Testis (tissue), 2 donors: ENCODE measurements around the gene FRYL.

ENCODE experiments used
- CTCF ChIP-seq, 3 experiments: fragments of 450-650 bp in 2 of 3; fragments of 200-600 bp in 1 of 3; sonication (generic) in 1 of 3; IDR thresholded peaks; one replicate each; pipeline ENCODE4 v1.5.1; 2016 to 2019; ENCODE audit warnings: antibody characterized with exemption in 3 of 3, mild to moderate bottlenecking in 2 of 3, moderate library complexity in 1 of 3
- POLR2A ChIP-seq: fragments of 450-650 bp; IDR thresholded peaks from one replicate; pipeline ENCODE4 v1.6.1; 2017; ENCODE audit warnings: antibody characterized with exemption, mild to moderate bottlenecking, moderate library complexity

GRCh38 chr4:48720459-48720858 is 59.6 kb downstream of the FRYL start:
- TF ChIP-seq CTCF (IDR thresholded peaks at IDR 0.05) (no peak), POLR2A (no peak)
